Frontal cortex (tissue), 4 donors: Measurements from ENCODE around the gene RASGRF1. TPM values are rescaled to one million over a fixed set of nuclear protein-coding genes. Genes with fewer than 3 reads are reported as not detected.
"Not testable (repeated sequence)": the region's sequence is repeated elsewhere in the genome, so short reads cannot be mapped to it uniquely, and the experiment has no call there.

Experiments
- DNase-seq, 2 donors: peaks; one replicate each; pipeline ENCODE4 v3.0.0; 2012; ENCODE audit warnings: low spot score in 2 of 2
- FAIRE-seq: peaks from 2 replicates; lab custom pipeline; 2012; peaks lifted over from hg19 to GRCh38; lab: Jason Lieb, UNC
- total RNA-seq: library from RNA; depleted of rRNA; stranded (reverse); fragments of >200 nt; gene quantifications from one replicate; pipeline ENCODE4 v1.2.3, GENCODE V29; 2014
- donor health status: control.
- donor health status: control.
- donor health status: control.

The RASGRF1 gene
- total RNA-seq, 1 donor from 2014 or later, result 4.5 TPM

DNA sequence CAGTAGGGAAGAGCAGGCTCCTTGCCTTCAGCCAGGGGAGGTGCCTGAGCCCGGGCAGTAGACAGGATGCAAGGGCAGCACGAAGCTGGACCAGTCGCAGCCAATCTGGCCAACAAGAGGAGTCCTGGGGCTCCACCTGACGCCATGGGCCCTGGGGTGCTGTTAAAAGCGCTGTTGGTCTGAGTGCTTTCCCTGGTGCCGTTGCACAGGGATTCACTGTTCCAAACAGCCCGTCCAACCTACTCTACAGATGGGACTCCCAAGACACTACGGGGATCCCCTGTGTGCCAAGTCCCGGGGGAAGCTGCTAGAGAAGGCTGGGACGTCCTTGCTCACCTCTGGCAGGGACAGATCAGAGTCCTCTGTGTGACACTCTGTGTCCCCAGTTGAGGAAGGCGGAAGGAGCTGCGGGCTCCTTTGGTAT lies 146.4 kb downstream of the RASGRF1 start:
- FAIRE-seq, result no peak
- no peak for DNase-seq

DNA sequence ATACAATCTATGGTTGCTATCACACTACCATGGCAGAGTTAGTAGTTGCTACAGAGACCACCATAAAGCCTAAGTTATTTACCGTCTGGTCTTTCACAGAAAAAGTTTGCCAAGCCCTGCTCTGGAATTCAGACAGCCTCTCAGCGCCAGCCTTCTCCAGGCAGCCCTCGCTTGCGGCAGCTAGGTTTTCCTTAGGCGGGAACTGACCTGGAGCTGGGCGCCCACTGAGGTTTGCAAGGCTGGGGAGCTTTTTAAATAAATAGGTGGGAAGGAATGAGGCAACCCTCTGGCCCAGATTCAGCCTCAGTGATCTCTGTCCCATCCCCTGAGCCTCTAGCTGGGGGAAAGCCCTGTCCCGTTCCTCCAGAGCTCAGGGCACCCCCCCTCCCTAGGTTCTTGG lies 146.9 kb downstream of the RASGRF1 start:
- no peak for FAIRE-seq
- no peak for DNase-seq

GRCh38 chr15:78942741-78943140 lies 147.8 kb downstream of the RASGRF1 start:
- FAIRE-seq (no peak), DNase-seq (no peak)

DNA sequence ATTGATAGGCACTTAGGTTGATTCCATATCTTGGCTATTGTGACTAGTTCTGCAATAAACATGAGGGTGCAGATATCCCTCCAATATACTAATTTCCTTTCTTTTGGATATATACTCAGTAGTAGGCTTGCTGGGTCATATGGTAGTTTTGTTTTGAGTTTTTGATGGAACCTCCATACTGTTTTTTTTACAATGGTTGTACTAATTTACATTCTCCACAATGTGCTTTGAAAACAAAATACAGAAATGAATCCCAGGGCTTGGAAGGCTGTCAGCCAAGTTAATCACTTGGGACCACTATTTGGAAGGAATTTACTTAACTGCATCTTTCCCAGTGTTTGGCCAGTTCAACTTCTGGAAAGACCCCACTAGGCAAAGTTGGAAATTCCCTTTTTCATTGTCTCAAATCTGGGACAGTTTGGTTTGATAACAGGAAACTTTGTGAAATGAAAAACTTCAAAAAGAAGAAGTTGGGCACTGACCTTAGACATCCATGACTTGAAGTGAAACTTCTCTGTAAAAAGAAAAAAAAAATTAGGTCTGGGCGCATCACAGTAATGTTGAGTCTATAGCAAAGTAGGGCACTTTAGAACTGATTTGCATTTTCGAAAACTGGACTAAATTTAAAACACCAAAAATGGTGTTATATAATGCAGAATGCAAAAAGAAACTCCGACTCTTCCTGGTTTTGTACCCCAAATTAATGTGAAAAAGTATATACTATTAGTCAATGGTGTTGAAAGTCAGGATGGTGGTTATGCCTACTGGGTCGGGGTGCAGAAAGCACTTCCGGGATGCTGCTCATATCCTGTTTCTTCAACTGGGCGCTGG lies 151.7 kb downstream of the RASGRF1 start:
- DNase-seq (no peak), FAIRE-seq (no peak)

GRCh38 chr15:78937132-78937739 lies 153.3 kb downstream of the RASGRF1 start:
- no peak for FAIRE-seq
- DNase-seq, result no peak

DNA sequence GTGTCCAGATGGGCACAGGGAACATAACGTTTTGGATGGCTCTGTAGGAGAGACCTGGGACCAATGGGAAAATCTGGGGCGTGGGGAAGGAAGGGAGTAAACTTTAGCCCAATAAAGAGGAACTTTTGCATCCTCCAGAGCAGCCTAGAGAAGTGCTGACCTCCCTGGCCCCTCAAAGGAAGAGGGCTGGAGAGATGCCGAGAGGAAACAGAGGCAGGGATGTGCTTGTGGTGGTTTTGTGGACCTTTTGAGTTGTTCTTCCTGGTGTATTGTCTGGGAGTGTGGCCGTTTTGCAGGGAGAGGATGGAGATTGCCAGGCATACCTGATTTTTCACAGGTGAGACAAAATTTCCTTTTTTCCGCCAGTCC lies 155.9 kb downstream of the RASGRF1 start:
- DNase-seq (no peak), FAIRE-seq (no peak)

DNA sequence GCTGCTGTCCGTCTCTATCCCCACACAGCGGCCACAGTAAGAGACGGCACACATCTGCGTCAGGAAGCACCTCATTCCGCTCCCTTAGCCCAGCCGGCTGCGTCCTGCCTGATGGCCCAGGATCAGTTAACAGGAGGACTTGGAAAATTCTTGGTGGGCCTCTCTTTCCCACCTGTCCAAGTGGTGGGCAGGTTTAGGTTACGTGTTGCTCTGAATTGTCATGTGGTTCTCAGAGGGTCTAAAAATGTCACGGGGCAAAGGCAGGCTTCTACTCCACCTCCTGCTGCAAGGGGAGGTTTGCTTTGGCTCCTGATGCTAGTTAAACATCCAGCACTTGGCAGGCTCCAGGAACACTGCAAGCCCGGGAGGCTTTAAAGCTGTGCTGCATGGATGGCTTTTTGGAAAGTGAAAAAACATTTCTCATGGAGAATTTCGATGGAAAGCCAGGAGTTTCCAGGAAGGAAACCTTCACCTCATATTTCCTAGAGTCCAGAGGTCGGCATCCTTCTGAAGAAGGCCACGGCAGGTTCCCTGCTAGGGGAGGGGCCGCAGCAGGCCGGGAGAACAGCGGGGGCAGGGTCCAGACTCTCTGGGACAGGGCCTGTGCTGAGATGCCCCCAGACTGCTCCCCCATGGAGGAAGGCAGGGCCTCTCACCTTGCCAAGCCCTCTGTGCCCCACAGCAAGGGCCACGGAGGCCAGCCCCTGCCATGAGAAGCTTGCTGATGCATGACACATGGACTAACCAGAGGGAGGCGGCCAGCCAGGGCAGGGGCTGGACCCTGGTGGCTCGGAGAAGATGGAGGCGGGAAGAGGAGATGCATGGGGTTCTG lies 156.5 kb downstream of the RASGRF1 start:
- FAIRE-seq, result no peak
- DNase-seq, result no peak

DNA sequence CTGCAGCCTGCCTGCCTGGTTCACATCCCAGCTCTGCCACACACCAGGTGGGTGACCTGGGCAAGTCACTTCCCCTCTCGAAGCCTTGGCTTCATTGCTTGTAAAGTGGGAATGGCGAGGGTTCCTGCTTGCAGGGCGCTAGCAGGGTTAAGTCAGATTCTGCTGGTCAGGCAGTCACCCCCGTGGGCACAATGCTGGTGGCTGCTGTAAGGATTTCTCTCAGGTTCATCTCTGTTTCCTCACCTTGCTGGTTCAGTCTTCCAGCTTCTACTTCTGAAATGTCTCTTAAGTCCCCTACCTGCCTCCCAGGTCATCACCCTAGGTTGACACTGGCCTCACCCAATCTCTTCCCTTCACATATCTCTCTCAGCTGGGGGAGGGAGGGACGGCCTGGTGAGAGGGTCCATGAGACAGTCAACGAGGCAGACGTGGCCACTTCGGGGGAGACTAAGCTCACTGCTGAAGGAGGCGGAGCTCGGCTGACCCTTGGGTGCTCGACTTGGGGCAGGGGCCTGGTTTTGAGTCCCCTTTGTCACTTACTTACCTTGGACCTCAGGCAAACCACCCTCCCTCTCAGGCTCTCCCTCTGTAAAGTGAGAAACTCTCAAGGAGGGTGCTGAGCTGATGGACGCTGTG lies 157.3 kb downstream of the RASGRF1 start:
- no peak for DNase-seq
- no peak for FAIRE-seq

DNA sequence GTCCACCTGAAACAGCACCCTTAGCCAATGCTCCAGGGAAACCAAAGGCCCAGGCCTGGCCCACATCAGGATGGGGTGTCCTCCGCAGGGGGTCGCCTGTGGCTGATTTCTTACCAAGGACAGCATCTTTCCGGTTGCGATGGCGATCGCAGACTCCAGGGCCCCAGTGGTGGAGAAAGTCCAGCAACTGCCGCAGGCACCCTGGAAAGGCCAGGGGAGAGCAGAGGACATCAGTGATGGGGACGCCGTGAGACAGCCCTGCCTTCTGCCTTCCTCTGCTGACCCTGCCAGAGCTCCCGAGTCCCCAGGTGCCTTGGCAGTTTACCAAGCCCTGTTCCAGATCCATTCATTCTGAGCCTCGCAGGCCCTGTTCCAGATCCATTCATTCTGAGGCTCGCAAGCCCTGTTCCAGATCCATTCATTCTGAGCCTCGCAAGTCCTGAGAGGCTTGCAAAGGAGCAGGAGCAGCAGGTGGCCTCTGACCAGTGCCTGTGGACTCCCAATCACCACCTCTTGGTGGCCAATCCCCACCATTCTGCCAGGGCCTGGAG lies 158.2 kb downstream of the RASGRF1 start:
- FAIRE-seq, result no peak

DNA sequence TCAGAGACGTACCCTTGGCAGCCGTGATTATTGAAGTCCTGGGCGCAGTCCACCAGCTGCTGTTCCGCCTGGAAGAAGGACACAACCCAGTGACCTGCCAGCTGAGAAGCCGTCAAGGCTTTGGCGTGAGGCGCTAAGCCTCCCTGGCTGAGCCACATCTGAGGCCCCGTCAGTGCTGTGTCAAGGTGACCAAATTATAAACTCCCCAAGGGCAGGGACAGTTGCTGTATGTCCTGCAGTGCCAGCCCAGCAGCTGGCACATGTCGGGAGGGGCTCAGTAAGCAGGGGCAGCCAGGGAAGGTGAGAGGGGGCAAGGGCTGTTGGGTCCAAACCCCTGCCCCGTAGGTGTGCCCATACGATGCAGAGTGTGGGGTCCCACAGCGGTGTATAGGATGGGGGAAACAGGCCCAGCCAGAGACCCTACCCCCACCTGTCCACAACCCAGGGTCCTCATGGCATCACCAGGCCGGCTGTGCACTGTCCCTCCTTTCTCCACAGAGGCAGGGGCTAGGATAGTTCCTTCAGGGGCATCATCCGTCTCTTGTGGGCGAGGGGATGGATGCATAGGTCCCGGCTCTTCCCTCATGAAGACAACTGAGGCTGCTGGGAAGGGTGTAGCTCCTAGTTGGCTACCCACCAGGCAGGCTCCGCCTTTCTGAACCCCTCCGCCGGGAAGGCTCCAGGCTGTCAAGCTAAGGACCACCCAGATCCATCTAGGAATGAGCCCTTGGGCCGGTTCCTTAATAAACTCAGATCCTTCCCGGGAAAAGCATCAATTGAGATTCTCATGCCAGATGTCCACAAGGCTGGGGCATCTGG lies 158.9 kb downstream of the RASGRF1 start:
- FAIRE-seq (no peak), DNase-seq (no peak)

More for the DNA sequence above, 158.2 kb downstream of the RASGRF1 start:
- no peak for DNase-seq

- no peak for FAIRE-seq
Measured at GRCh38 chr15:78930577-78931388, 159.8 kb downstream of the RASGRF1 start.

GRCh38 chr15:78929536-78930264 lies 160.9 kb downstream of the RASGRF1 start:
- FAIRE-seq (no peak), DNase-seq (no peak)

More at GRCh38 chr15:78930577-78931388, 159.8 kb downstream of the RASGRF1 start:
- no peak for DNase-seq

DNA sequence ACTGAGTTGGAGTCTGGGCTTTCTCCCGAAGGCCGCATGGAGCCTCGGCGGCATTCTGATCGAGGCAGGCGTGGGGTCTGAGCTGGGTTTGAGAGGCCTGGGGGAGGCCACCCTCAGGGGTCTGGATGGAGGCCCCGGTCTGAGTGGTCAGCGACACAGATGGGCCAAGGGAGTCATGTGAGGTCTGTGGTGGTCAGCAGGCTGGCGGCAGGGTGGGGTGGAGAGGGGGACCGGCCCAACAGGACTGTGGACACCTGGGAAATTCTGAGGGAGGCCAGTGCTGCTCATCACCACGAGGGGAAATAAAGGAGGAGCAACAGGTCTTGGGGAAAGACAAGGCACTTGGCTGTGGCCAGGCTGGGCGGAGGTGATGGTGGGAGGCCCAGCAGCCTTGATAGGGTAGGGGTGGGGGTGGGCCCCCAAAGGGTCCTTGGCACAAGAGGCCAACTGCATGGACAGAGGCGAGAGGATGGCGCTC lies 161.9 kb downstream of the RASGRF1 start:
- FAIRE-seq, result no peak
- DNase-seq, result no peak

DNA sequence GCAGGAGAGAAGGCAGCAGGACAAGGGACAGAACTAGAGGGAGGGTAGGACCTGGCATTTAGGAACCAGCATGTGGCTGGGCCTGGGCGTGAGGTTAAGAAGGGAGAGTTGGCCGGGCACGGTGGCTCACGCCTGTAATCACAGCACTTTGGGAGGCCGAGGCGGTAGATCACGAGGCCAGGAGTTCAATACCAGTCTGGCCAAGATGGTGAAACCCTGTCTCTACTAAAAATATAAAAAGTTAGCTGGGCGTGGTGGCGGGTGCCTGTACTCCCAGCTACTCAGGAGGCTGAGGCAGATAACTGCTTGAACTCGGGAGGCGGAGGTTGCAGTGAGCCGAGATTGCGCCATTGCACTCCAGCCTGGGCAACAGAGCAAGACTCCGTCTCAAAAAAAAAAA lies 162.4 kb downstream of the RASGRF1 start:
- DNase-seq, FAIRE-seq: not testable (repeated sequence)

DNA sequence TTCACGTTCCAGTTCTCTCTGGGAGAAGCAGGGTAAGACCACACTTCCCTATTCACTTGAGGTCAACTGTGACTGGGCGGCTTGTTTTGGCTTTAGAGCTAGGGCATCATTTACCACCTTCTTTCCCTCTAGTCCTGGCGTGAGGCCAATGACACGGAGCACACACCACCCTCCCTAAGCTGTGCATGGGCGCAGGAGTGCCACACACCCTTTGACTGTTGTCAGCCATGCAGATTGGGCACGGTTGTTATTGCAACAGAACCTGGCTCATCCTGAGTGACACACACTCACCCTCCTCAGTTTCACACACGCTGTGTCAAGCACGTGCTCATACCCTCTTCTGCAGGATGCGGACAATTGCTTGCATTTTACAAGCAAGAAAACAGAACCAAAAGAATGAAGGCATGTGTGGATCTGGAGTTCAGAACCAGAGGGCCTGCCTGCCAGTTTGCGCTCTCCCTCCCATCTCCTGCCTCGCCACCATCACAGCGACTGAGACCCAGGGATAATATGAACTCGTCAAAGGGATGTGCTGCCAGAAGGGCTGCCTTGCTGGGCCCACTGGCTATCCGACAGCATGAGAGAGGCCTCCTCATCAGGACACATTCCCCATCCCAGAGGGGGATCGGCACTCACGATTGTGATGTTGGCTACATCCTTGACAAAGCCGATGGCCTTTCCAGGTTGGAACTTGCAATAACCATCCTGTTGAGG lies 163.3 kb downstream of the RASGRF1 start:
- no peak for FAIRE-seq
- no peak for DNase-seq

- no peak for DNase-seq
- FAIRE-seq, result no peak
Measured at GRCh38 chr15:78925956-78926743, 164.4 kb downstream of the RASGRF1 start.
